Right lobe of liver (tissue), 6 donors: Measurements from ENCODE around the gene KCNN3. TPM values are rescaled to one million over a fixed set of nuclear protein-coding genes. Genes with fewer than 3 reads are reported as not detected.
A peak's percentile ranks its signal among the peaks of the same experiment; 100 is the strongest.

ENCODE experiments used
- ATAC-seq, 4 donors: fragments of 200-7000 bp; cut with Tn5 transposase; one replicate each; pipeline ENCODE4 v1.9.1; 2020; ENCODE audit warnings: mild to moderate bottlenecking in 4 of 4, moderate library complexity in 4 of 4
- DNase-seq, 3 donors: peaks; one replicate each; pipeline ENCODE4 v3.0.0-alpha.2; 2020
- H3K27ac ChIP-seq, 3 donors: fragments of 200-600 bp; one replicate each; pipeline ENCODE4 v1.8.0; 2022
- H3K27me3 ChIP-seq, 2 donors: fragments of 200-600 bp; one replicate each; pipeline ENCODE4 v1.8.0; 2022
- H3K36me3 ChIP-seq, 4 donors: fragments of 200-600 bp; sonication (generic) in 1 of 4; one replicate each; pipeline versions ENCODE4 v1.5.1 to v1.8.0; 2017 to 2022; ENCODE audit warnings: control low read depth in 1 of 4
- H3K4me1 ChIP-seq, 4 donors: fragments of 200-600 bp; sonication (generic) in 1 of 4; one replicate each; pipeline versions ENCODE4 v1.5.1 to v1.8.0; 2017 to 2022; ENCODE audit warnings: control low read depth in 1 of 4
- H3K4me3 ChIP-seq, 3 donors: fragments of 200-600 bp; one replicate each; pipeline ENCODE4 v1.8.0; 2022
- H3K9me3 ChIP-seq, 4 donors: fragments of 200-600 bp; sonication (generic) in 1 of 4; one replicate each; pipeline versions ENCODE4 v1.5.1 to v1.8.0; 2017 to 2022; ENCODE audit warnings: control low read depth in 1 of 4
- POLR2A ChIP-seq: fragments of 450-650 bp; IDR thresholded peaks from one replicate; pipeline ENCODE4 v1.6.1; 2017; ENCODE audit warnings: antibody characterized with exemption, mild to moderate bottlenecking
- WGBS: methylation state at CpG from one replicate; pipeline ENCODE4 v1.1.6; 2018; ENCODE audit warnings: low coverage, low lambda C conversion rate; ENCODE audit not compliant: insufficient coverage; ENCODE audit errors: missing lambda C conversion rate; 5-methylcytosine and 5-hydroxymethylcytosine counted together
- intact Hi-C, 2 donors: fragments of 100-400 bp; cut with DNase I; formaldehyde crosslinking; loops; one replicate each; pipeline versions ENCODE4 v1.11.2 to v1.14.1; 2022
- total RNA-seq, 6 experiments: library from RNA; depleted of rRNA in 2 of 6; stranded (reverse); fragments of >200 nt in 2 of 6; fragmentation: NEBNext Ultra II Directional in 3 of 6; extraction: Animal tissue kit (Norgen Biotek cat#: 25700) in 3 of 6; gene quantifications; one replicate each; pipeline versions ENCODE4 v1.1.0 to v1.2.4, GENCODE V29; 2016 to 2023
- TF ChIP-seq, protein P1 (sequence below), 4 donors: fragments of 200-600 bp in 3 of 4; fragments of 450-650 bp in 1 of 4; IDR thresholded peaks; one replicate each; pipeline versions ENCODE4 v1.5.1 to v1.8.0; 2016 to 2022; ENCODE audit warnings: antibody characterized with exemption in 4 of 4, mild to moderate bottlenecking in 2 of 4
- donor health status: DM: no; HTN: yes; CAD: no.
- donor health status: DM: no; HTN: no; CAD: no.
- donor health status: DM: no; HTN: no; CAD: no.
- donor health status: DM: no; HTN: yes; CAD: no.
- donor health status: DM: no; HTN: yes; CAD: no.

KCNN3 gene
- total RNA-seq, 6 experiments from 2014 or later = 0.15 to 0.64 (median 0.32) TPM

DNA sequence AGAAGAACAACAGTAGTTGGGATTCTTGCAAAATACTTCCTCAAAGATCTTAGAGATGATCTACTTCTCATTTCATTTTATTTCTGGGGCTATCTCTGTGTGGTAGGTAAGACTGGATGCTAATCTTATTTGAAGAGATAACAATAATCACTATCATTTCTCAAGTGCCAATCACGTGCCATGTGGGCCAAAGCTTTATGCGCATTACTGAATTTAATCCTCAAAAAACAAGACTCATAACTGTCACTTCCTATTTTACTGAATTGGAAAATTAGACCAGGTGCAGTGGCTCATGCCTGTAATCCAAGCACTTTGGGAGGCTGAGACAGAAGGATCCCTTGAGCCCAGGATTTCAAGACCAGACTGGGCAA is 121.7 kb downstream of the KCNN3 start:
- ATAC-seq (no peak), DNase-seq (peak in 1 of 3 donors; percentile 4)
- 33% methylated on average over 2 of the region's 2 CpGs for WGBS
- H3K36me3 ChIP-seq = no peaks in the 10 kb centered on the region
- H3K4me1 ChIP-seq = no peaks in the 10 kb centered on the region
- no peaks in the 10 kb centered on the region for H3K27me3 ChIP-seq
- H3K9me3 ChIP-seq = no peaks in the 10 kb centered on the region
- no peak overlapping the region for H3K27ac ChIP-seq
- intact Hi-C loops = no loop called here
- TF ChIP-seq POLR2A = no peak
- TF ChIP-seq, protein P1, sequence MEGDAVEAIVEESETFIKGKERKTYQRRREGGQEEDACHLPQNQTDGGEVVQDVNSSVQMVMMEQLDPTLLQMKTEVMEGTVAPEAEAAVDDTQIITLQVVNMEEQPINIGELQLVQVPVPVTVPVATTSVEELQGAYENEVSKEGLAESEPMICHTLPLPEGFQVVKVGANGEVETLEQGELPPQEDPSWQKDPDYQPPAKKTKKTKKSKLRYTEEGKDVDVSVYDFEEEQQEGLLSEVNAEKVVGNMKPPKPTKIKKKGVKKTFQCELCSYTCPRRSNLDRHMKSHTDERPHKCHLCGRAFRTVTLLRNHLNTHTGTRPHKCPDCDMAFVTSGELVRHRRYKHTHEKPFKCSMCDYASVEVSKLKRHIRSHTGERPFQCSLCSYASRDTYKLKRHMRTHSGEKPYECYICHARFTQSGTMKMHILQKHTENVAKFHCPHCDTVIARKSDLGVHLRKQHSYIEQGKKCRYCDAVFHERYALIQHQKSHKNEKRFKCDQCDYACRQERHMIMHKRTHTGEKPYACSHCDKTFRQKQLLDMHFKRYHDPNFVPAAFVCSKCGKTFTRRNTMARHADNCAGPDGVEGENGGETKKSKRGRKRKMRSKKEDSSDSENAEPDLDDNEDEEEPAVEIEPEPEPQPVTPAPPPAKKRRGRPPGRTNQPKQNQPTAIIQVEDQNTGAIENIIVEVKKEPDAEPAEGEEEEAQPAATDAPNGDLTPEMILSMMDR (IDR thresholded peaks at IDR 0.05) = no peak
- H3K4me3 ChIP-seq = no peak overlapping the region

- H3K9me3 ChIP-seq = no peaks in the 10 kb centered on the region
- no peak overlapping the region for H3K27ac ChIP-seq
- H3K36me3 ChIP-seq = no peaks in the 10 kb centered on the region
- no peak overlapping the region for H3K4me3 ChIP-seq
- H3K27me3 ChIP-seq = no peaks in the 10 kb centered on the region
- WGBS = 39% methylated on average over 11 of the region's 20 CpGs
- intact Hi-C loops = no loop called here
- TF ChIP-seq, protein P1 (IDR thresholded peaks at IDR 0.05) = no peak
- no peak for TF ChIP-seq POLR2A
- DNase-seq (peak in 1 of 3 donors; percentile 33), ATAC-seq (no peak)
- no peaks in the 10 kb centered on the region for H3K4me1 ChIP-seq
Observed at GRCh38 chr1:154747740-154748404, 122.2 kb downstream of the KCNN3 start.

DNA sequence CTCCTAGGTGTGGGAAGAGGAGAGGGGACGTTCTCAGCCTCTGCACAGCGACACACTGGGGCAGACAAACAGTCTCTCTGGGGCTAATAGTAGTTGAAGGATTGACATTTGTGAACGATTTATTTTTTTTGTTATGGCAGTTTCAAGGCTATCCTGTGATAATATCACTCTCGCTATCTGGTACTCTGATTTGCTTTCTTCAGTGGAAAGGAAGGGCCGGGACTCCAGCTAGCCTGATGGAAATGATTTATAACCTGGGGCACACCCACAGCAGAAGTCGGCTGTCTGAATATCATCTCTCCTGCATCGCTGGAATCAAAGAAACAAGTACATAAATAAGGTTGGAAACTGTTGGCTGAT is 122.7 kb downstream of the KCNN3 start:
- TF ChIP-seq POLR2A = no peak
- TF ChIP-seq, protein P1 (IDR thresholded peaks at IDR 0.05) = no peak
- H3K27me3 ChIP-seq = no peaks in the 10 kb centered on the region
- intact Hi-C loops = no loop called here
- WGBS = 54% methylated on average over 7 of the region's 7 CpGs
- H3K4me3 ChIP-seq = no peak overlapping the region
- no peaks in the 10 kb centered on the region for H3K9me3 ChIP-seq
- no peaks in the 10 kb centered on the region for H3K4me1 ChIP-seq
- H3K27ac ChIP-seq = no peak overlapping the region
- no peak for DNase-seq
- ATAC-seq = no peak
- H3K36me3 ChIP-seq = no peaks in the 10 kb centered on the region

DNA sequence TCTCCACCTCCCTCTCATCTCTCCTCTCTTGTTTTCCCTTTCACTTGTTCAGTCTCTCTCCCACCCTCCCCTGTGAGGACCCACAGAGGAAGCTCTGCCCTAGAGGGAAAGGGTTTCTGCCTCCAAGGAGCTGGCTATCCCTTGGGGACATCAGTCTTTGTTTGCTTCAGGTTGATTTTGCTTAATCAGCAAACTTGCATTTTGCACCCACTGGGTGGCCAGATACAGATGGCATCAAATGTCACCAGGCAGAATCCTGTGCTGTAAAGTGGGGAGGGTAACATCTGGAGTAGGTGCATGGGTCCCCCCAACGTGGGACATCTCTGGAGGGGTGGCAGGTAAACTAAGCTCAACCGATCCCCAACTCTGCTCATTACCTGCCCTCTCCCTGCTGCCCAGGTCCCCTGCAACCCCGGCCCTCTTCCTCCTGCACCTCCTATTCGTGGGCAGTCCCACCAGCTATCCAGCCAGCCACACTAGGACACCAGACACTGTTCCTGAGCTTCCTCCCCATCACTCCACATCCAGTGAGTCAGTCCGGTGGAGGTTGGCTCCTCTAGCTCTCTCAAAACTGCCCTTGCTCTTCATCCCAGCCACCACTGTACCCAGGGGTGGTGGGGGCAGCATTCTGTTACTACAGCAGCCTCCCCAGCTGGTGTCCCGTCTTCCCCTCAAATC is 123.3 kb downstream of the KCNN3 start:
- no peaks in the 10 kb centered on the region for H3K36me3 ChIP-seq
- no peak overlapping the region for H3K27ac ChIP-seq
- WGBS = 40% methylated on average over 1 of the region's 6 CpGs
- H3K9me3 ChIP-seq = no peaks in the 10 kb centered on the region
- ATAC-seq (no peak), DNase-seq (peak in 1 of 3 donors; percentile 28)
- no peaks in the 10 kb centered on the region for H3K4me1 ChIP-seq
- no peak for TF ChIP-seq POLR2A
- TF ChIP-seq, protein P1 (IDR thresholded peaks at IDR 0.05) = no peak
- no peak overlapping the region for H3K4me3 ChIP-seq
- no peaks in the 10 kb centered on the region for H3K27me3 ChIP-seq
- intact Hi-C loops = no loop called here
